AG04449 (cell line): ENCODE measurements around the gene CCNG2.

Experiments used
- CTCF ChIA-PET: fragments of 350-600 bp; formaldehyde crosslinking; extraction: SDS; loops from one replicate; lab custom pipeline; 2021; ENCODE audit warnings: antibody characterized with exemption; lab: Yijun Ruan, JAX
- POLR2A ChIA-PET: fragments of 400-600, 350-600 bp; formaldehyde crosslinking; extraction: SDS; loops from one replicate; lab custom pipeline; 2020; ENCODE audit warnings: antibody characterized with exemption, inconsistent platforms; lab: Yijun Ruan, JAX
- DNase-seq: peaks from one replicate; pipeline ENCODE4 v3.0.0-alpha.2; 2010; ENCODE audit warnings: low read depth, low spot score
- H3K4me3 ChIP-seq: 2 replicates; pipeline ENCODE4 v1.5.1; 2011; ENCODE audit warnings: low read depth, mild to moderate bottlenecking, control low read depth, low read length
- TF ChIP-seq, protein P1 (sequence below): IDR thresholded peaks from one replicate; pipeline ENCODE4 v1.5.1; 2011; ENCODE audit warnings: mild to moderate bottlenecking, moderate library complexity, low read length, control low read depth, inconsistent platforms; ENCODE audit not compliant: insufficient read depth; ENCODE audit errors: missing control alignments

The CCNG2 gene

DNA sequence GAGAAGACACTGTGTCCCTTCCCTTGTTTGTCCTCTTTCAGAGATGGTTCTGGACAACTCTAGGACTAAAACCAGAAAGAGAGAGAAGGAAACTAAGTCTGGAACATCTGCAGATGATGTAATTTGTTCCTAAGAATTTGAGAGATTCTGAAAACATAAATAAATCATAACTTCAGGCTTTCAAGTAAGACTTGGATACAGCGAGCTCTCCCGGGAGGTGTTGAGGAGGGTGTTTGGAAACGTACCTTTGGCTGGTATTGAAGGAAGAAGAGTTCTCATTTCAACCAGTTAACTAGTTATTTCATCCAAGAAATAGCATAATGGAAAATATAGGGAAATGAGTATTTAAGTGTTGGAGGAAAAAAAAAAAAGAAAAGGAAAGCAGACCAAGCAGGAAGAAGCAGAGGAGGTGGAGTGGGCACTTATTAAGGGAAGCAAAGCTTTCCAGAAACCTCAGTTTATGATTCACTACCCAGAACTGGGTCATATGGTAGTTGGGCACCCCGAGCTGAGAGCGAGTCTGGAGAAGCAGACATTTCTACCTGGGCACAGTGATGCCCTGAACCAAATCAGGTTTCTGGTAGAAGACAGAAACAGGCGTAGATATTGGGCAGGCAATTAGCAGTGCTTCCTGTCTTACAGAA is 26.9 kb downstream of the CCNG2 start:
- TF ChIP-seq, protein P1, sequence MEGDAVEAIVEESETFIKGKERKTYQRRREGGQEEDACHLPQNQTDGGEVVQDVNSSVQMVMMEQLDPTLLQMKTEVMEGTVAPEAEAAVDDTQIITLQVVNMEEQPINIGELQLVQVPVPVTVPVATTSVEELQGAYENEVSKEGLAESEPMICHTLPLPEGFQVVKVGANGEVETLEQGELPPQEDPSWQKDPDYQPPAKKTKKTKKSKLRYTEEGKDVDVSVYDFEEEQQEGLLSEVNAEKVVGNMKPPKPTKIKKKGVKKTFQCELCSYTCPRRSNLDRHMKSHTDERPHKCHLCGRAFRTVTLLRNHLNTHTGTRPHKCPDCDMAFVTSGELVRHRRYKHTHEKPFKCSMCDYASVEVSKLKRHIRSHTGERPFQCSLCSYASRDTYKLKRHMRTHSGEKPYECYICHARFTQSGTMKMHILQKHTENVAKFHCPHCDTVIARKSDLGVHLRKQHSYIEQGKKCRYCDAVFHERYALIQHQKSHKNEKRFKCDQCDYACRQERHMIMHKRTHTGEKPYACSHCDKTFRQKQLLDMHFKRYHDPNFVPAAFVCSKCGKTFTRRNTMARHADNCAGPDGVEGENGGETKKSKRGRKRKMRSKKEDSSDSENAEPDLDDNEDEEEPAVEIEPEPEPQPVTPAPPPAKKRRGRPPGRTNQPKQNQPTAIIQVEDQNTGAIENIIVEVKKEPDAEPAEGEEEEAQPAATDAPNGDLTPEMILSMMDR = no peak
- ChIA-PET POLR2A (no interaction called here), CTCF (interaction anchor here (1.2 kb wide), 1 partner anchor 21 kb away, joined by 4 read pairs; no protein-coding TSS in a partner anchor)
- H3K4me3 ChIP-seq = no peak overlapping the region
- no peak for DNase-seq

DNA sequence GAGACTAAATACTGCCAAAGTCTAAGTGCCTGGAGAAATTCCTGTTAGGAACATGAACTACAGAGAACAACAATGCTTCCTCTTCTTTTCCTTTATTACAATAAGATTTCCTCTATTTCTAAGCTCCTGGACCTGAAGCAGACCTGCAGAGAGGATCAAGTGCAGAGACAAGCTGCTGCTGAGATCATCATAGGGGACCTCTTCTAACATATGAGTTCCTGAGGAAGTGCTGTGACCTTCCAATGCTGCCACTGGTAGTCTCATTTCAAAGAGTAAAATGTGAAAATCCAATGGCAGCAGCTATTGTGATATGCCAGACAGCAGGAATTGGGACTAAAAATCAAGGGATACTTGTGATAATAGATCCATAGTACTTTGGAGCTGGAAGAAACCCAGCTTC is 28.0 kb downstream of the CCNG2 start:
- DNase-seq = no peak
- H3K4me3 ChIP-seq = no peak overlapping the region
- POLR2A ChIA-PET = interaction anchor here (0.6 kb wide), 1 partner anchor 13 kb away, joined by 4 read pairs; no protein-coding TSS in a partner anchor
- CTCF ChIA-PET = interaction anchor here (0.9 to 1.4 kb wide), 4 partner anchors 13 to 89 kb away, joined by 3 to 4 read pairs (median 4); no protein-coding TSS in a partner anchor
- TF ChIP-seq, protein P1 = no peak

DNA sequence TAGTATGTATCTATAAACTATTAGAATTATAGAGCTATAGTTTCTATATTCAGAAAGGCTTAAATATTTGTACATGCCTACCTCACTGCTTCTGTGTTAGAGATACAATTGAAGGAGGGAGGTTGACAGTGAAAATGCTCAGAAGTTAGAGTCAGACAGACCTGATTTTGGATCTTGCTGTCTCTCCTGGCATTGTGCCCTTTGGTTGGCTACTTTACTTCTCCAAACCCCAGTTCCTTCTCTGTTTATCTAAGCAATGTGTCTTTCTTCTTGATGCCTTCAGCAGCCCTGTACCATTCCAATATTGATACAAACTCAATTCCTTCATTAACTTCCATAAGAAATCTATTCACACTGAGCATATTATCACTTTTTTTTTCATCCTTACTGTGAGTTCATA is 28.7 kb downstream of the CCNG2 start:
- POLR2A ChIA-PET = no interaction called here
- TF ChIP-seq, protein P1 = no peak
- H3K4me3 ChIP-seq = no peak overlapping the region

DNA sequence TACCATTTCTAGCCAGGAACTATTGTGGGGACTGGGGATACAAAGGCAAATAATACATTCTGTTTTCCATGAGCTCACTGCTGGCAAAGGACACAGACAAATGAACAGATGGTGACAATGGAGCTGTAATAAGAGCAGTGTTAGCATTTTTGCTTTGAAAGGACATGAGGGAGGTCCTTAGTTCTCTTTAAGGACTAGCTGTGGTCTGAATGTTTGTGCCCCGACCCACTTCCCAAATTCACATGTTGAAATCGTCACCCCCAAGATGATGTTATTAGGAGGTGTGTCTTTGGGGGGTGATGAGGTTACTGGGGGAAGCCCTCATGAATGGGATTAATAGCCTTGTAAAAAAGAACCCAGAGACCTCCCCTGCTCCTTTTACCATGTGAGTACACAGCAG is 30.3 kb downstream of the CCNG2 start:
- no peak overlapping the region for H3K4me3 ChIP-seq
- no peak for DNase-seq
- TF ChIP-seq, protein P1 = no peak
- ChIA-PET CTCF (interaction anchor here (0.6 to 5.3 kb wide), 2 partner anchors 15 to 27 kb away, joined by 3 to 49 read pairs; no protein-coding TSS in a partner anchor), POLR2A (no interaction called here)

More for the DNA sequence above, 28.7 kb downstream of the CCNG2 start:
- CTCF ChIA-PET = interaction anchor here (0.9 to 1.4 kb wide), 4 partner anchors 12 to 90 kb away, joined by 3 to 4 read pairs (median 4); no protein-coding TSS in a partner anchor
- DNase-seq = no peak

DNA sequence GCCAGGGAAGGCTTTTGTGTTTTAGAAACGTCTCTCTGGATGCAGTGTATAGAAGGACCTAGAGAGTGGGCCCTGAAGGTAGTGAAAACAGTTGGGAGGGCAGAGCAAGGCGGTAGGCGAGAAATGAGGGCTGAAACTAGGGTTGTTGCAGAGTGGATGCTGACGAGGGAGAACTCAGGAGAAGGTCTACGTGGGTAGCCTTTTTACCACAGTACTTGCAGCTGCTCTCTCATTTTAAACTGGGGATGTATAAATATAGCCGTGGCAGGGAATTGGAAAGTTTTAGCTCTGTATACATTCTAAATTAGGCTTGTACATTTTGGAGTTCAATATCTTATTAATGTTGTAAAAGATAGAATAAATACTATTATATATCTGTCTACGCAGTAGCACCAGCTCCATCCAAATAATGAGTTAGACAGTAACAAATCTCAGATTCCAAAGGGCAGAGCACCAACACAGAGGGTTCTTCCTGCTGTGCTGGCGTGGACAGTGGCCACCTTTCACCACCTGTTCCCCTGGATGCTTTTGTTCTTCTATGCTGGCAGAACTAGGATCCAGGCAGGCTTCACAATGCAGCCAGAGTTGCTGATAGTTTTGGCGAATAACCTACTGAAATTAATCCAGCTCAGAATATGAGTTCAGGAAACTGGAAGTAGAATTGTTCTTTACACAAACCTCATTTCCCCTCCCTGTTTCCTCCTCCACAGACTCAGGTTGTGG is 31.7 kb downstream of the CCNG2 start:
- DNase-seq = no peak
- TF ChIP-seq, protein P1 = no peak
- CTCF ChIA-PET = interaction anchor here (2.2 to 5.3 kb wide), 2 partner anchors 14 to 15 kb away, joined by 7 to 49 read pairs; no protein-coding TSS in a partner anchor
- POLR2A ChIA-PET = no interaction called here
- H3K4me3 ChIP-seq = no peak overlapping the region

DNA sequence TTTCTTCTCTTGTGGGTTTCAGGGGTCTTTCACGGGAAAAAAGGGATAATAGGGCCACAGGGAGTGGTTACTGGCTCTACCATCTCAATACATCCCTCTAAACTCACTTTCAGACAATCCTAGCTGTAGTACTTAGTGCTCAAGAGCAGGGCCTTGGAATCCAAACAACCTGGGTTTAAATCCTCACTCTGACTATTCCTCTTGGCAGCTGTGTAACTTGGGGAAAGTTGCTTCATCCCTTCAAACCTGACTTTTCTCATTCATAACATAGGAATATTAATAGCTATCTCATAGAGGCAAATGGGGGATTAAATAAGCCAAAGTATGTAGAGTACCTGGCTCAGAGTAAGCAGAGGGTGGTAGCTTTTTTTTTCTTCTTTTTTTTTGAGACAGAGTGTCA is 32.4 kb downstream of the CCNG2 start:
- POLR2A ChIA-PET = interaction anchor here (0.7 kb wide), 1 partner anchor 151 kb away, joined by 3 read pairs; no protein-coding TSS in a partner anchor
- no peak overlapping the region for H3K4me3 ChIP-seq
- TF ChIP-seq, protein P1 = no peak
- CTCF ChIA-PET = interaction anchor here (1.6 to 5.3 kb wide), 3 partner anchors 13 to 94 kb away, joined by 6 to 49 read pairs (median 7); no protein-coding TSS in a partner anchor
- DNase-seq = no peak
